Esophagus squamous epithelium (tissue), 5 donors: ENCODE results near the gene C1orf21. TPM values are rescaled to one million over a fixed set of nuclear protein-coding genes. Genes with fewer than 3 reads are reported as not detected.
"Not testable (repeated sequence)": the region's sequence is repeated elsewhere in the genome, so short reads cannot be mapped to it uniquely, and the experiment has no call there.

Source experiments
- DNase-seq: peaks from one replicate; lab custom pipeline; 2025; lab: John Stamatoyannopoulos, UW
- H3K27ac ChIP-seq, 4 donors: fragments of 200-600 bp; sonication (generic); one replicate each; pipeline ENCODE4 v1.5.1; 2016 to 2019; ENCODE audit warnings: mild to moderate bottlenecking in 1 of 4
- H3K27me3 ChIP-seq, 4 donors: fragments of 200-600 bp; sonication (generic); 1 replicate in 3 of 4; 2 replicates in 1 of 4; pipeline versions ENCODE4 v1.5.1 to v1.6.0; 2017 to 2021; ENCODE audit warnings: antibody characterized with exemption in 1 of 4
- H3K36me3 ChIP-seq, 3 donors: fragments of 200-600 bp; sonication (generic); one replicate each; pipeline ENCODE4 v1.5.1; 2016 to 2019
- H3K4me1 ChIP-seq, 3 donors: fragments of 200-600 bp; sonication (generic); one replicate each; pipeline ENCODE4 v1.5.1; 2017 to 2019
- H3K4me3 ChIP-seq, 4 donors: fragments of 200-600 bp; sonication (generic); 1 replicate in 3 of 4; 2 replicates in 1 of 4; pipeline ENCODE4 v1.5.1; 2016 to 2019; ENCODE audit warnings: mild to moderate bottlenecking in 2 of 4, moderate library complexity in 1 of 4
- H3K9me3 ChIP-seq, 3 donors: fragments of 200-600 bp; sonication (generic); one replicate each; pipeline ENCODE4 v1.5.1; 2016 to 2019
- CTCF ChIP-seq, 6 experiments: fragments of 450-650 bp in 4 of 6; fragments of 200-600 bp in 2 of 6; sonication (generic) in 2 of 6; IDR thresholded peaks; one replicate each; pipeline ENCODE4 v1.5.1; 2016 to 2019; ENCODE audit warnings: antibody characterized with exemption in 6 of 6, mild to moderate bottlenecking in 4 of 6, moderate library complexity in 4 of 6
- POLR2A ChIP-seq, 4 donors: fragments of 450-650 bp; IDR thresholded peaks; one replicate each; pipeline ENCODE4 v1.6.1; 2017; ENCODE audit warnings: antibody characterized with exemption in 4 of 4, mild to moderate bottlenecking in 4 of 4, moderate library complexity in 3 of 4
- WGBS, 2 donors: methylation state at CpG; one replicate each; pipeline ENCODE4 v1.1.5; 2018; 5-methylcytosine and 5-hydroxymethylcytosine counted together
- intact Hi-C: fragments of 100-400 bp; cut with DNase I; formaldehyde crosslinking; loops from one replicate; pipeline ENCODE4 v1.15.0; 2022
- total RNA-seq, 4 donors: library from RNA; depleted of rRNA; stranded (reverse); fragments of >200 nt; gene quantifications; one replicate each; pipeline ENCODE4 v1.1.0, GENCODE V29; 2016
- donor health status: DM: yes; HTN: yes; CAD: no.

The C1orf21 gene
- total RNA-seq, 4 donors from 2014 or later: 14.6 to 55.7 (median 36.2) TPM

GRCh38 chr1:184608990-184609389 lies 222.2 kb downstream of the C1orf21 start:
- Histone ChIP-seq H3K27me3 (no peaks in the 10 kb centered on the region), H3K36me3 (no peaks in the 10 kb centered on the region), H3K27ac (peak overlapping the region in 3 of 4 donors; percentile 83 to 84 (median 83)), H3K4me1 (peaks cover 0 to 41% (median 21%) of the 10 kb centered on the region in 3 donors), H3K4me3 (no peak overlapping the region), H3K9me3 (no peaks in the 10 kb centered on the region)
- DNase-seq: no peak
- TF ChIP-seq POLR2A (IDR thresholded peaks at IDR 0.05): no peak
- TF ChIP-seq CTCF (IDR thresholded peaks at IDR 0.05): no peak
- intact Hi-C loops: no loop called here

- no peaks in the 10 kb centered on the region for H3K36me3 ChIP-seq
- H3K9me3 ChIP-seq: no peaks in the 10 kb centered on the region
- H3K4me3 ChIP-seq: peak overlapping the region in 1 of 4 donors; percentile 42
- 36 to 55% methylated on average over 12 of the region's 12 CpGs for WGBS, 2 donors
- no peaks in the 10 kb centered on the region for H3K27me3 ChIP-seq
- intact Hi-C loops: no loop called here
- TF ChIP-seq POLR2A (IDR thresholded peaks at IDR 0.05): no peak
- no peak for TF ChIP-seq CTCF (IDR thresholded peaks at IDR 0.05)
- H3K4me1 ChIP-seq: peaks cover 0 to 42% (median 21%) of the 10 kb centered on the region in 3 donors
- peak overlapping the region; percentile 47 to 83 (median 82) for H3K27ac ChIP-seq
- no peak for DNase-seq
These were observed 224.2 kb downstream of the C1orf21 start for GRCh38 chr1:184610876-184611595.

GRCh38 chr1:184612229-184612628 lies 225.4 kb downstream of the C1orf21 start:
- intact Hi-C loops, H3K9me3 ChIP-seq, H3K4me3 ChIP-seq, H3K36me3 ChIP-seq, H3K27me3 ChIP-seq, DNase-seq: not testable (repeated sequence)
- 35 to 42% methylated on average over 2 to 5 of the region's 5 CpGs for WGBS, 2 donors
- H3K4me1 ChIP-seq: peaks cover 0 to 37% (median 18%) of the 10 kb centered on the region in 3 donors
- peak overlapping the region; percentile 47 to 83 (median 65) for H3K27ac ChIP-seq

GRCh38 chr1:184614667-184615066 lies 227.8 kb downstream of the C1orf21 start:
- Histone ChIP-seq H3K27ac (peak overlapping the region in 1 of 4 donors; percentile 83), H3K36me3 (peaks cover 0 to 6% (median 0%) of the 10 kb centered on the region in 3 donors), H3K27me3 (no peaks in the 10 kb centered on the region), H3K4me3 (no peak overlapping the region), H3K4me1 (peaks cover 0 to 27% (median 18%) of the 10 kb centered on the region in 3 donors), H3K9me3 (no peaks in the 10 kb centered on the region)
- no peak for DNase-seq
- no peak for TF ChIP-seq POLR2A (IDR thresholded peaks at IDR 0.05)
- no peak for TF ChIP-seq CTCF (IDR thresholded peaks at IDR 0.05)
- intact Hi-C loops: no loop called here
- WGBS, 2 donors: 90 to 95% methylated on average over 6 to 7 of the region's 7 CpGs

GRCh38 chr1:184615301-184615700 lies 228.5 kb downstream of the C1orf21 start:
- Histone ChIP-seq H3K4me1 (peaks cover 0 to 27% (median 18%) of the 10 kb centered on the region in 3 donors), H3K36me3 (peaks cover 0 to 12% (median 0%) of the 10 kb centered on the region in 3 donors), H3K4me3 (no peak overlapping the region), H3K27ac (no peak overlapping the region), H3K27me3 (no peaks in the 10 kb centered on the region), H3K9me3 (no peaks in the 10 kb centered on the region)
- 56 to 70% methylated on average over 5 of the region's 5 CpGs for WGBS, 2 donors
- DNase-seq: no peak
- intact Hi-C loops: no loop called here
- TF ChIP-seq POLR2A (IDR thresholded peaks at IDR 0.05): no peak
- TF ChIP-seq CTCF (IDR thresholded peaks at IDR 0.05): no peak
